MM.1S (cell line): ENCODE results near the gene DENND1A.
A peak's percentile ranks its signal among the peaks of the same experiment; 100 is the strongest.

Experiments
- DNase-seq: peaks from one replicate; pipeline ENCODE4 v3.0.0-alpha.2; 2015
- H2AFZ ChIP-seq: fragments of 300-600 bp; sonication (generic); 2 replicates; pipeline ENCODE4 v1.6.0; 2016; ENCODE audit warnings: antibody characterized with exemption, low read length
- H3F3A ChIP-seq: fragments of 300-600 bp; sonication (generic); 2 replicates; pipeline ENCODE4 v1.6.1; 2016; ENCODE audit warnings: mild to moderate bottlenecking, antibody characterized with exemption, low read length, moderate library complexity, mixed read lengths; ENCODE audit not compliant: insufficient read depth
- H3K27ac ChIP-seq: fragments of 300-600 bp; sonication (generic); 2 replicates; pipeline ENCODE4 v1.5.1; 2016; ENCODE audit warnings: mild to moderate bottlenecking, low read length
- H3K27me3 ChIP-seq: fragments of 300-600 bp; sonication (generic); replicated peaks from 2 replicates; pipeline ENCODE4 v1.6.0; 2016; ENCODE audit warnings: low read length; ENCODE audit not compliant: insufficient read depth
- H3K36me3 ChIP-seq: fragments of 300-600 bp; sonication (generic); replicated peaks from 2 replicates; pipeline ENCODE4 v1.6.1; 2016; ENCODE audit warnings: mild to moderate bottlenecking, low read length, mixed read lengths; ENCODE audit not compliant: insufficient read depth
- H3K4me1 ChIP-seq: fragments of 300-600 bp; sonication (generic); 2 replicates; pipeline ENCODE4 v1.6.1; 2016; ENCODE audit warnings: low read length, mixed read lengths
- H3K4me2 ChIP-seq: fragments of 300-600 bp; sonication (generic); 2 replicates; pipeline ENCODE4 v1.6.0; 2016; ENCODE audit warnings: low read depth, low read length
- H3K4me3 ChIP-seq: fragments of 300-600 bp; sonication (generic); 2 replicates; pipeline ENCODE4 v1.5.1; 2016; ENCODE audit warnings: low read length, mixed read lengths
- H3K79me2 ChIP-seq: fragments of 300-600 bp; sonication (generic); 2 replicates; pipeline ENCODE4 v1.6.1; 2016; ENCODE audit warnings: mixed run types, low read length, mixed read lengths
- H3K9ac ChIP-seq: fragments of 300-600 bp; sonication (generic); 2 replicates; pipeline ENCODE4 v1.6.1; 2016; ENCODE audit warnings: low read length, mixed read lengths
- H3K9me2 ChIP-seq: fragments of 300-600 bp; sonication (generic); replicated peaks from 2 replicates; pipeline ENCODE4 v1.6.1; 2016; ENCODE audit warnings: mild to moderate bottlenecking, low read length, mixed read lengths; ENCODE audit not compliant: insufficient read depth
- H3K9me3 ChIP-seq: fragments of 300-600 bp; sonication (generic); replicated peaks from 2 replicates; pipeline ENCODE4 v1.6.1; 2016; ENCODE audit warnings: mild to moderate bottlenecking, low read length, mixed read lengths; ENCODE audit not compliant: insufficient read depth
- H4K20me1 ChIP-seq: fragments of 300-600 bp; sonication (generic); 2 replicates; pipeline ENCODE4 v1.6.1; 2016; ENCODE audit warnings: mild to moderate bottlenecking, low read length, moderate library complexity, mixed read lengths; ENCODE audit not compliant: insufficient read depth
- EZH2 ChIP-seq: fragments of 300-600 bp; sonication (generic); optimal IDR thresholded peaks from 2 replicates; pipeline ENCODE3; 2017; ENCODE audit warnings: low read depth, mild to moderate bottlenecking, antibody characterized with exemption, low read length, mixed read lengths
- EZH2phosphoT487 ChIP-seq: fragments of 300-600 bp; sonication (generic); IDR thresholded peaks from 2 replicates; pipeline ENCODE4 v1.6.1; 2018; ENCODE audit warnings: antibody characterized with exemption, low read length
- TF ChIP-seq, protein P1 (sequence below): fragments of 300-600 bp; sonication (generic); IDR thresholded peaks from 2 replicates; pipeline ENCODE4 v1.5.1; 2016; ENCODE audit warnings: antibody characterized with exemption, low read length, mixed read lengths

Gene DENND1A

DNA sequence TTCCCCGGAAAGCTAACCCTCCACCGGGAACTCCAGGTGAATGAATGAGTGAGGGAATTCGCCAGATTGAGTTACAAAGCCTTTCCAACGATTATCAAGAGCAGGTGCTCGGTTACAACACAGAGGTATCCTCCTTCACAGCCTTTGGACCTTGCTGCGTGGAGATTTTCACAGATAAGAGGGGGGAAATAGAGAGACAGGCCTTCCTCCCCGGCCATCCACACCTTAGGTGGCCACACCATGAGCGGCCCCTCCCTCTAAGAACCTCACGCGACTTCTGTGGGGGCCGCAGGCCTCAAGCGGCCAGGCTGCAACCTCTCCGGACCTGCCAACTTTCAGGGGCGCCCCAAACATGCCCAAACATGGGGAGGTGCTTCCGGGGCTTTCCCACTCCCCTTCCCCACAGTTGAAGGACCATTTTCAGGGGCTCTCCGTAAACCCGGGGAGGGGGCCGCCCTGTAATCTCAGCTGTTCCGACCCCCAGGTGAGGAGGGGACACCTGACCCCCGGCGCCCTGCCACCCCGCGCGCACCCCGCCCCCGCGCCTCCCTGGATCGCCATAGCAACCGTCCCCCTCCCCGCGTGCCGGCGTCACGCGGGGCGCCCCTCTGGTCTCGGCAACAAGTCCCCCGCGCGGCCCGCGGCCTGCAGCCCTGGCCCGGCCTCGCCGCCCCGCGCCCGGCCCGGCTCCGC, 603 bp downstream of the DENND1A start:
- Histone ChIP-seq H3K9ac (peak overlapping the region; percentile 57), H3F3A (peaks cover 18% of the 10 kb centered on the region), H3K4me2 (peak overlapping the region; percentile 81), H3K4me1 (peaks cover 24% of the 10 kb centered on the region), H3K4me3 (peak overlapping the region; percentile 71), H3K9me3 (no peaks in the 10 kb centered on the region), H3K79me2 (peaks cover 44% of the 10 kb centered on the region), H3K27me3 (no peaks in the 10 kb centered on the region; the same call in 1 of the 2 replicates), H4K20me1 (no peaks in the 10 kb centered on the region; the same call in 1 of the 2 replicates), H3K36me3 (no peaks in the 10 kb centered on the region), H3K27ac (peak overlapping the region; percentile 8; the same call in 1 of the 2 replicates), H2AFZ (peak overlapping the region; percentile 29; the same call in 1 of the 2 replicates), H3K9me2 (no peaks in the 10 kb centered on the region)
- TF ChIP-seq, protein P1, sequence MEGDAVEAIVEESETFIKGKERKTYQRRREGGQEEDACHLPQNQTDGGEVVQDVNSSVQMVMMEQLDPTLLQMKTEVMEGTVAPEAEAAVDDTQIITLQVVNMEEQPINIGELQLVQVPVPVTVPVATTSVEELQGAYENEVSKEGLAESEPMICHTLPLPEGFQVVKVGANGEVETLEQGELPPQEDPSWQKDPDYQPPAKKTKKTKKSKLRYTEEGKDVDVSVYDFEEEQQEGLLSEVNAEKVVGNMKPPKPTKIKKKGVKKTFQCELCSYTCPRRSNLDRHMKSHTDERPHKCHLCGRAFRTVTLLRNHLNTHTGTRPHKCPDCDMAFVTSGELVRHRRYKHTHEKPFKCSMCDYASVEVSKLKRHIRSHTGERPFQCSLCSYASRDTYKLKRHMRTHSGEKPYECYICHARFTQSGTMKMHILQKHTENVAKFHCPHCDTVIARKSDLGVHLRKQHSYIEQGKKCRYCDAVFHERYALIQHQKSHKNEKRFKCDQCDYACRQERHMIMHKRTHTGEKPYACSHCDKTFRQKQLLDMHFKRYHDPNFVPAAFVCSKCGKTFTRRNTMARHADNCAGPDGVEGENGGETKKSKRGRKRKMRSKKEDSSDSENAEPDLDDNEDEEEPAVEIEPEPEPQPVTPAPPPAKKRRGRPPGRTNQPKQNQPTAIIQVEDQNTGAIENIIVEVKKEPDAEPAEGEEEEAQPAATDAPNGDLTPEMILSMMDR = no peak
- TF ChIP-seq EZH2 = no peak
- no peak for TF ChIP-seq EZH2phosphoT487
- peak; percentile 19 for DNase-seq

DNA sequence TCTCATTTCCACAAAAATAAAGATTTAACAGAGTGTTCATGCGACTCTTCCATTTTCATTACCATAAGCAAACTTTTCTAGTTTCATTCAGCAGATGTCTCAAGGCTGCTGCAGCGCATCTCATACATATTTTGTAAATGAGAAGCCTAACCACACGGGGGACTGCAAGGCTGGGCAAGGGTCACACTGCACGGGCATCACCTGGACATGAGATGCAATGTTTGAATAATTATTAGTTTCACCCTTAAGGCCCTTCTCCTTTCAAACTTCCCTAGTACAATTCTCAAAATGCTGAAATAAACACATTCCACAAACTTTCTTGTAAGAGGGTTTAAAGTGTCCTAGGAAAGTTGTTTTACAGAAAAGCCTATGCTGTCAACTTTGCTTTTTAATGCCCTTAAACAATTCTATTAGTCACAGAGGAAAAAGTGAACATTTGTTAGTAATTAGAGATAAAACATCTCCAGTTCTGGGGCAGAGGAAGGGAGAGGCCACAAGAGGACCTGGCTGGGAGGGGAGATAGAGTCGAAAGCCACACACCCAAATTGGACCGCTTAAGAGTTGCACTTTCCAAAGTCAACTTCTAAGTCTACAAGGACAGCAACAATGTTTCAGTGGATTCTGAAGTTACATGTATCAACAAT, 1.3 kb downstream of the DENND1A start:
- H3K36me3 ChIP-seq = no peaks in the 10 kb centered on the region
- H3K27ac ChIP-seq = peak overlapping the region; percentile 8; the same call in 1 of the 2 replicates
- H3F3A ChIP-seq = peaks cover 18% of the 10 kb centered on the region
- peak overlapping the region; percentile 57; the same call in 1 of the 2 replicates for H3K9ac ChIP-seq
- TF ChIP-seq, protein P1 = no peak
- TF ChIP-seq EZH2phosphoT487 (no peak), EZH2 (no peak)
- peaks cover 24% of the 10 kb centered on the region for H3K4me1 ChIP-seq
- H3K27me3 ChIP-seq = no peaks in the 10 kb centered on the region; the same call in 1 of the 2 replicates
- DNase-seq = peak; percentile 19
- H3K4me3 ChIP-seq = peak overlapping the region; percentile 71
- peak overlapping the region; percentile 81 for H3K4me2 ChIP-seq
- no peaks in the 10 kb centered on the region for H3K9me2 ChIP-seq
- peaks cover 49% of the 10 kb centered on the region for H3K79me2 ChIP-seq
- H4K20me1 ChIP-seq = no peaks in the 10 kb centered on the region; the same call in 1 of the 2 replicates
- H2AFZ ChIP-seq = peak overlapping the region; percentile 29; the same call in 1 of the 2 replicates
- H3K9me3 ChIP-seq = no peaks in the 10 kb centered on the region

DNA sequence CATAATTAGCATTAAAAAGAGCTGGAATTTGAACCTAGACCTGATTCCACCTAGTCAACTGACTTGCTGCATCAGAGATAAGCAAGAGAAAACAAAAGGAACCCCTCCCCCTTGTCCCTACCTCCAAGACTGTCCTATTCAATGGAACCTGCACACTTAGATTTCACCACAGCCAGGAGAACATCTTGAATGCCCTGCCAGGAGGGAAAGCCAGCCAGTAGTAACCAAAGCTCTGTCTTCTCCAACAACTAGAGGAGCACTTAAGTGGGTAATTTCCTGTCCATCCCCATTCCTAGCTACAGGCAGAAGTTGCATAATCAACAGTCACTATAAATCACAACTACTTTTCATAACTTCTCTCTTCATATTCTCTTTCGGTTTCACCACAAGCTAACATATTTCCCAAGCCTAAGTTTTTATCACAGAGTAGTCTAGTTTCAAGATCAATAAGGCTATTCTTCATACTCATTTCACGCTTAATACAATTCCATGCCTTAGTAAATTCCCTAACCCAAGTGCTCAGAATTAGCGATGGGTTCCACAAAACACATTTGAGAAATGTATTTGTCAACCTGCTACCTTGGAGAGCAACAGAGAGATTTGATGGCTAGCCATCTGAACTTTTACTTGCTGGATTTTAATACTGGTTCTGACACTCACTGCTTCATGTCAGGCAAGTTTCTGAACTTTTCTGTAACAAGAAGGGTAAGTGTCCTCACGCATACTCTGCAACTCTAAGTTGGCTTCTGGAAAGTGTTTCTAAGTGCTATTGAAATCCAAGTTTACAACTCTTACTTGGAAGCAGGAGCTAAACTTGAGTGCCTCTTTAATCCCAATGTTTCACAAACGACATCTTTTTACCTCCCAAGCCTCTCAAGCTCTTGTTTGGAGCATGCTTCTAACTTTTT, 2.0 kb downstream of the DENND1A start:
- Histone ChIP-seq H3K79me2 (peaks cover 56% of the 10 kb centered on the region), H3F3A (peaks cover 18% of the 10 kb centered on the region), H3K4me2 (peak overlapping the region; percentile 81), H3K4me3 (peak overlapping the region; percentile 13; the same call in 1 of the 2 replicates), H3K9me2 (no peaks in the 10 kb centered on the region), H3K9ac (no peak overlapping the region), H3K4me1 (peaks cover 24% of the 10 kb centered on the region), H4K20me1 (no peaks in the 10 kb centered on the region; the same call in 1 of the 2 replicates), H3K27me3 (no peaks in the 10 kb centered on the region), H2AFZ (no peak overlapping the region), H3K36me3 (no peaks in the 10 kb centered on the region), H3K9me3 (no peaks in the 10 kb centered on the region), H3K27ac (peak overlapping the region; percentile 8; the same call in 1 of the 2 replicates)
- TF ChIP-seq EZH2 (no peak), EZH2phosphoT487 (no peak)
- TF ChIP-seq, protein P1 = no peak
- DNase-seq = peak; percentile 24
